HEK293 (cell line): ENCODE results near the gene FGF8.

Experiments
- CTCF ChIP-seq: fragments of 450-650 bp; formaldehyde crosslinking; IDR thresholded peaks from 2 replicates; pipeline ENCODE4 v1.5.1; 2016; ENCODE audit warnings: missing biosample characterization, missing genetic modification characterization
- KLF7 ChIP-seq: fragments of 450-650 bp; formaldehyde crosslinking; IDR thresholded peaks from 2 replicates; pipeline ENCODE4 v1.5.1; 2016; ENCODE audit warnings: missing biosample characterization, missing genetic modification characterization, borderline replicate concordance
- ZFP37 ChIP-seq: fragments of 450-650 bp; formaldehyde crosslinking; IDR thresholded peaks from 2 replicates; pipeline ENCODE4 v1.5.1; 2016; ENCODE audit warnings: missing biosample characterization, missing genetic modification characterization
- ZNF37A ChIP-seq: fragments of 450-650 bp; IDR thresholded peaks from 2 replicates; pipeline ENCODE4 v1.5.1; 2018; ENCODE audit warnings: missing biosample characterization, missing genetic modification characterization

GRCh38 chr10:101767600-101767945 lies 8.3 kb downstream of the FGF8 start:
- no peak for TF ChIP-seq CTCF
- TF ChIP-seq ZNF37A (tag by site-specific recombination): no peak
- no peak for TF ChIP-seq KLF7 (tag by site-specific recombination)
- no peak for TF ChIP-seq ZFP37 (tag by site-specific recombination)
